C4-2B (cell line): ENCODE data around the gene CRYGS.

Experiments used
- ZFX ChIP-seq: fragments of 450-650 bp; IDR thresholded peaks from 2 replicates; pipeline ENCODE4 v1.6.1; 2017
- TF ChIP-seq, protein P1 (sequence below): fragments of 450-650 bp; conservative IDR thresholded peaks from 2 replicates; pipeline ENCODE4 v1.5.1; 2017; ENCODE audit warnings: mild to moderate bottlenecking

DNA sequence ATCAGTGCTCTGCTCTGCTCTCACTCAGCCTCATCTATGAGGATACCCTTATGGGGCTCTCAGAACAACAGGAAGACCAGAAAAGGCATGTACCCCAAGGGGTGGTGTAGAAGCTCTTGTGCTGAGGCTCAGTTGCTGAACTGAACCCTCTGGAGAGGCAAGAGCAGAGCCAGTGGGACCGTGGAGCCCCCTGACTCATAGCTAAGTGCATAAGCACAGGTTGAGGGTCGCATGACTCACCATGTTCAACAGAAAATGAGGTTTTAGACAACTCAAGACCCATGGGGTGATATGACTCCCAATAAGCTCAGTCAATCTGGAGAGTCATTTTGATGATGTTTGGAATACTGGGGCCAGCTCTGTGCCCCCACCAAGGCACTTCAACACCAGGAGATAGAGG, 37.3 kb downstream of the CRYGS start:
- TF ChIP-seq, protein P1, sequence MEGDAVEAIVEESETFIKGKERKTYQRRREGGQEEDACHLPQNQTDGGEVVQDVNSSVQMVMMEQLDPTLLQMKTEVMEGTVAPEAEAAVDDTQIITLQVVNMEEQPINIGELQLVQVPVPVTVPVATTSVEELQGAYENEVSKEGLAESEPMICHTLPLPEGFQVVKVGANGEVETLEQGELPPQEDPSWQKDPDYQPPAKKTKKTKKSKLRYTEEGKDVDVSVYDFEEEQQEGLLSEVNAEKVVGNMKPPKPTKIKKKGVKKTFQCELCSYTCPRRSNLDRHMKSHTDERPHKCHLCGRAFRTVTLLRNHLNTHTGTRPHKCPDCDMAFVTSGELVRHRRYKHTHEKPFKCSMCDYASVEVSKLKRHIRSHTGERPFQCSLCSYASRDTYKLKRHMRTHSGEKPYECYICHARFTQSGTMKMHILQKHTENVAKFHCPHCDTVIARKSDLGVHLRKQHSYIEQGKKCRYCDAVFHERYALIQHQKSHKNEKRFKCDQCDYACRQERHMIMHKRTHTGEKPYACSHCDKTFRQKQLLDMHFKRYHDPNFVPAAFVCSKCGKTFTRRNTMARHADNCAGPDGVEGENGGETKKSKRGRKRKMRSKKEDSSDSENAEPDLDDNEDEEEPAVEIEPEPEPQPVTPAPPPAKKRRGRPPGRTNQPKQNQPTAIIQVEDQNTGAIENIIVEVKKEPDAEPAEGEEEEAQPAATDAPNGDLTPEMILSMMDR: no peak
- TF ChIP-seq ZFX: no peak
